Stimulated activated naive CD8-positive, alpha-beta T cell treated with anti-CD3 and anti-CD28 coated beads, Interleukin-15, Interleukin-2, amounts not matched to agents 100 ng/mL and 50 ng/mL, for 24 hours (primary cell): Measurements from ENCODE around the gene GATA5.
"Not testable (repeated sequence)": the region's sequence is repeated elsewhere in the genome, so short reads cannot be mapped to it uniquely, and the experiment has no call there.

Source experiments
- H3K27ac Mint-ChIP-seq: one replicate; pipeline ENCODE4 v1.8.0; 2021; ENCODE audit warnings: mild to moderate bottlenecking, mixed read lengths
- H3K27me3 Mint-ChIP-seq: one replicate; pipeline ENCODE4 v1.8.0; 2021; ENCODE audit warnings: mixed read lengths
- H3K36me3 Mint-ChIP-seq: one replicate; pipeline ENCODE4 v1.8.0; 2021; ENCODE audit warnings: low read depth, mixed read lengths
- H3K4me1 Mint-ChIP-seq: one replicate; pipeline ENCODE4 v1.8.0; 2021; ENCODE audit warnings: low read depth, mixed read lengths
- H3K4me3 Mint-ChIP-seq: one replicate; pipeline ENCODE4 v1.8.0; 2021; ENCODE audit warnings: mild to moderate bottlenecking, mixed read lengths
- H3K9me3 Mint-ChIP-seq: one replicate; pipeline ENCODE4 v1.8.0; 2021; ENCODE audit warnings: mixed read lengths

GATA5 gene

GRCh38 chr20:62429455-62430310 lies 46.1 kb downstream of the GATA5 start:
- no peaks in the 10 kb centered on the region for H3K36me3 Mint-ChIP-seq
- H3K27ac Mint-ChIP-seq = no peak overlapping the region
- no peak overlapping the region for H3K4me3 Mint-ChIP-seq
- H3K4me1 Mint-ChIP-seq = no peaks in the 10 kb centered on the region
- H3K27me3 Mint-ChIP-seq = peaks cover 11% of the 10 kb centered on the region
- H3K9me3 Mint-ChIP-seq = no peaks in the 10 kb centered on the region

- Mint-ChIP-seq H3K27me3 (peaks cover 1% of the 10 kb centered on the region), H3K9me3 (no peaks in the 10 kb centered on the region), H3K27ac (no peak overlapping the region), H3K4me3 (no peak overlapping the region), H3K36me3 (no peaks in the 10 kb centered on the region), H3K4me1 (no peaks in the 10 kb centered on the region)
Measured at GRCh38 chr20:62428396-62429295, 47.1 kb downstream of the GATA5 start.

- Mint-ChIP-seq H3K27me3 (no peaks in the 10 kb centered on the region), H3K27ac (no peak overlapping the region), H3K4me3 (no peak overlapping the region), H3K36me3 (no peaks in the 10 kb centered on the region), H3K4me1 (no peaks in the 10 kb centered on the region), H3K9me3 (no peaks in the 10 kb centered on the region)
Measured at GRCh38 chr20:62428002-62428372, 47.8 kb downstream of the GATA5 start.

- H3K4me3 Mint-ChIP-seq = no peak within 1 kb of the TSS
- no peaks in the 10 kb centered on the region for H3K4me1 Mint-ChIP-seq
- H3K27me3 Mint-ChIP-seq = no peaks in the 10 kb centered on the region
- no peaks in the 10 kb centered on the region for H3K9me3 Mint-ChIP-seq
- H3K27ac Mint-ChIP-seq = no peak within 1 kb of the TSS
- no peaks in the 10 kb centered on the region for H3K36me3 Mint-ChIP-seq
Measured at GRCh38 chr20:62427172-62428001, 48.4 kb downstream of the GATA5 start, which contains the start of gene RBBP8NL. TSS of gene RBBP8NL (minus strand) at chr20:62427539. CDS start at chr20:62419647, 7,892 bp downstream.

- Mint-ChIP-seq H3K4me1 (no peaks in the 10 kb centered on the region), H3K4me3 (no peak overlapping the region), H3K9me3 (no peaks in the 10 kb centered on the region), H3K27me3 (no peaks in the 10 kb centered on the region), H3K36me3 (no peaks in the 10 kb centered on the region), H3K27ac (no peak overlapping the region)
Measured at GRCh38 chr20:62426699-62427131, 49.1 kb downstream of the GATA5 start.

GRCh38 chr20:62426059-62426348 lies 49.8 kb downstream of the GATA5 start:
- not testable (repeated sequence) for H3K27ac Mint-ChIP-seq, H3K36me3 Mint-ChIP-seq, H3K27me3 Mint-ChIP-seq, H3K9me3 Mint-ChIP-seq, H3K4me1 Mint-ChIP-seq, H3K4me3 Mint-ChIP-seq

- H3K27ac Mint-ChIP-seq = no peak overlapping the region
- no peaks in the 10 kb centered on the region for H3K27me3 Mint-ChIP-seq
- H3K4me1 Mint-ChIP-seq = no peaks in the 10 kb centered on the region
- H3K36me3 Mint-ChIP-seq = no peaks in the 10 kb centered on the region
- no peak overlapping the region for H3K4me3 Mint-ChIP-seq
- H3K9me3 Mint-ChIP-seq = no peaks in the 10 kb centered on the region
Measured at GRCh38 chr20:62425281-62426058, 50.3 kb downstream of the GATA5 start.

GRCh38 chr20:62424249-62425107 lies 51.3 kb downstream of the GATA5 start:
- Mint-ChIP-seq H3K4me1 (no peaks in the 10 kb centered on the region), H3K9me3 (no peaks in the 10 kb centered on the region), H3K27me3 (no peaks in the 10 kb centered on the region), H3K27ac (no peak overlapping the region), H3K36me3 (no peaks in the 10 kb centered on the region), H3K4me3 (no peak overlapping the region)

- Mint-ChIP-seq H3K4me1 (no peaks in the 10 kb centered on the region), H3K9me3 (no peaks in the 10 kb centered on the region), H3K4me3 (no peak overlapping the region), H3K27me3 (no peaks in the 10 kb centered on the region), H3K36me3 (no peaks in the 10 kb centered on the region), H3K27ac (no peak overlapping the region)
Measured at GRCh38 chr20:62423326-62423706, 52.5 kb downstream of the GATA5 start.

- H3K9me3 Mint-ChIP-seq = no peaks in the 10 kb centered on the region
- H3K4me3 Mint-ChIP-seq = no peak overlapping the region
- H3K27me3 Mint-ChIP-seq = no peaks in the 10 kb centered on the region
- H3K27ac Mint-ChIP-seq = no peak overlapping the region
- H3K4me1 Mint-ChIP-seq = no peaks in the 10 kb centered on the region
- H3K36me3 Mint-ChIP-seq = no peaks in the 10 kb centered on the region
Measured at GRCh38 chr20:62422636-62423325, 53.0 kb downstream of the GATA5 start.

GRCh38 chr20:62421716-62421990 lies 54.1 kb downstream of the GATA5 start:
- no peaks in the 10 kb centered on the region for H3K4me1 Mint-ChIP-seq
- H3K36me3 Mint-ChIP-seq = no peaks in the 10 kb centered on the region
- no peak overlapping the region for H3K4me3 Mint-ChIP-seq
- no peak overlapping the region for H3K27ac Mint-ChIP-seq
- H3K9me3 Mint-ChIP-seq = no peaks in the 10 kb centered on the region
- no peaks in the 10 kb centered on the region for H3K27me3 Mint-ChIP-seq

- H3K27ac Mint-ChIP-seq = peak overlapping the region; percentile 14
- H3K4me3 Mint-ChIP-seq = no peak overlapping the region
- H3K4me1 Mint-ChIP-seq = no peaks in the 10 kb centered on the region
- no peaks in the 10 kb centered on the region for H3K27me3 Mint-ChIP-seq
- H3K36me3 Mint-ChIP-seq = no peaks in the 10 kb centered on the region
- H3K9me3 Mint-ChIP-seq = no peaks in the 10 kb centered on the region
Measured at GRCh38 chr20:62420846-62421715, 54.7 kb downstream of the GATA5 start.
